ENCODE measurements around the gene EML1. TPM values are rescaled to one million over a fixed set of nuclear protein-coding genes. Genes with fewer than 3 reads are reported as not detected.
"Not testable (repeated sequence)": the region's sequence is repeated elsewhere in the genome, so short reads cannot be mapped to it uniquely, and the experiment has no call there.

Gene EML1
- polyA plus RNA-seq, 1 donor from 2014 or later: 21.7 TPM

- Histone ChIP-seq H3K9me3 (ENCODE audit: low read length) (no peaks in the 10 kb centered on the region), H3K4me3 (ENCODE audit: low read length) (no peak overlapping the region), H3K4me2 (ENCODE audit: low read length) (no peak overlapping the region), H3K9ac (ENCODE audit: low read length) (no peak overlapping the region), H3F3A (ENCODE audit: insufficient read depth, low read length, poor library complexity, severe bottlenecking) (no peaks in the 10 kb centered on the region), H3K27ac (ENCODE audit: low read length) (no peak overlapping the region), H3K9me2 (ENCODE audit: insufficient read depth, low read length) (no peaks in the 10 kb centered on the region), H3K36me3 (ENCODE audit: insufficient read depth, low read length) (no peaks in the 10 kb centered on the region), H3K27me3 (ENCODE audit: insufficient read depth, low read depth, low read length) (no peaks in the 10 kb centered on the region), H4K20me1 (ENCODE audit: insufficient read depth) (no peaks in the 10 kb centered on the region), H2AFZ (ENCODE audit: low read depth, low read length) (no peak overlapping the region), H3K79me2 (replicated peaks; ENCODE audit: insufficient read depth, low read length) (no peaks in the 10 kb centered on the region)
- no peak for TF ChIP-seq TAF1 (IDR thresholded peaks at IDR 0.05; ENCODE audit: low read depth)
- TF ChIP-seq EZH2 (IDR thresholded peaks at IDR 0.05; ENCODE audit: borderline replicate concordance, insufficient read depth, low read length, poor library complexity, severe bottlenecking): no peak
- TF ChIP-seq RAD21 (conservative IDR thresholded peaks at IDR 0.05): no peak
- no peak for TF ChIP-seq EP300 (conservative IDR thresholded peaks at IDR 0.05; ENCODE audit: poor library complexity, severe bottlenecking)
- no peak for TF ChIP-seq SMC3 (conservative IDR thresholded peaks at IDR 0.05; ENCODE audit: poor library complexity)
- no peak for TF ChIP-seq CTCF (IDR thresholded peaks at IDR 0.05; ENCODE audit: poor library complexity, severe bottlenecking)
- no peak for TF ChIP-seq MXI1 (conservative IDR thresholded peaks at IDR 0.05; ENCODE audit: poor library complexity, severe bottlenecking)
- TF ChIP-seq REST (IDR thresholded peaks at IDR 0.05; ENCODE audit: borderline replicate concordance): no peak
- TF ChIP-seq POLR2AphosphoS5 (IDR thresholded peaks at IDR 0.05): no peak
These were observed 32.4 kb upstream of the EML1 start for GRCh38 chr14:99760817-99761216.

GRCh38 chr14:99762911-99763310 is 30.3 kb upstream of the EML1 start:
- H3K79me2 ChIP-seq (replicated peaks; ENCODE audit: insufficient read depth, low read length); H3K9me2 ChIP-seq (ENCODE audit: insufficient read depth, low read length); H3K4me2 ChIP-seq (ENCODE audit: low read length); H3F3A ChIP-seq (ENCODE audit: insufficient read depth, low read length, poor library complexity, severe bottlenecking); H3K9ac ChIP-seq (ENCODE audit: low read length); H3K9me3 ChIP-seq (ENCODE audit: low read length); H4K20me1 ChIP-seq (ENCODE audit: insufficient read depth); H3K36me3 ChIP-seq (ENCODE audit: insufficient read depth, low read length); H3K4me3 ChIP-seq (ENCODE audit: low read length); H3K27me3 ChIP-seq (ENCODE audit: insufficient read depth, low read depth, low read length); H3K27ac ChIP-seq (ENCODE audit: low read length); H2AFZ ChIP-seq (ENCODE audit: low read depth, low read length): not testable (repeated sequence)

Measured in neural cell (in vitro differentiated cells).